ENCODE data around the gene CDH8. TPM values are rescaled to one million over a fixed set of nuclear protein-coding genes. Genes with fewer than 3 reads are reported as not detected.

The CDH8 gene, protein sequence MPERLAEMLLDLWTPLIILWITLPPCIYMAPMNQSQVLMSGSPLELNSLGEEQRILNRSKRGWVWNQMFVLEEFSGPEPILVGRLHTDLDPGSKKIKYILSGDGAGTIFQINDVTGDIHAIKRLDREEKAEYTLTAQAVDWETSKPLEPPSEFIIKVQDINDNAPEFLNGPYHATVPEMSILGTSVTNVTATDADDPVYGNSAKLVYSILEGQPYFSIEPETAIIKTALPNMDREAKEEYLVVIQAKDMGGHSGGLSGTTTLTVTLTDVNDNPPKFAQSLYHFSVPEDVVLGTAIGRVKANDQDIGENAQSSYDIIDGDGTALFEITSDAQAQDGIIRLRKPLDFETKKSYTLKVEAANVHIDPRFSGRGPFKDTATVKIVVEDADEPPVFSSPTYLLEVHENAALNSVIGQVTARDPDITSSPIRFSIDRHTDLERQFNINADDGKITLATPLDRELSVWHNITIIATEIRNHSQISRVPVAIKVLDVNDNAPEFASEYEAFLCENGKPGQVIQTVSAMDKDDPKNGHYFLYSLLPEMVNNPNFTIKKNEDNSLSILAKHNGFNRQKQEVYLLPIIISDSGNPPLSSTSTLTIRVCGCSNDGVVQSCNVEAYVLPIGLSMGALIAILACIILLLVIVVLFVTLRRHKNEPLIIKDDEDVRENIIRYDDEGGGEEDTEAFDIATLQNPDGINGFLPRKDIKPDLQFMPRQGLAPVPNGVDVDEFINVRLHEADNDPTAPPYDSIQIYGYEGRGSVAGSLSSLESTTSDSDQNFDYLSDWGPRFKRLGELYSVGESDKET
- under 1 TPM; 0.13 to 0.57 (median 0.24) TPM for total RNA-seq

DNA sequence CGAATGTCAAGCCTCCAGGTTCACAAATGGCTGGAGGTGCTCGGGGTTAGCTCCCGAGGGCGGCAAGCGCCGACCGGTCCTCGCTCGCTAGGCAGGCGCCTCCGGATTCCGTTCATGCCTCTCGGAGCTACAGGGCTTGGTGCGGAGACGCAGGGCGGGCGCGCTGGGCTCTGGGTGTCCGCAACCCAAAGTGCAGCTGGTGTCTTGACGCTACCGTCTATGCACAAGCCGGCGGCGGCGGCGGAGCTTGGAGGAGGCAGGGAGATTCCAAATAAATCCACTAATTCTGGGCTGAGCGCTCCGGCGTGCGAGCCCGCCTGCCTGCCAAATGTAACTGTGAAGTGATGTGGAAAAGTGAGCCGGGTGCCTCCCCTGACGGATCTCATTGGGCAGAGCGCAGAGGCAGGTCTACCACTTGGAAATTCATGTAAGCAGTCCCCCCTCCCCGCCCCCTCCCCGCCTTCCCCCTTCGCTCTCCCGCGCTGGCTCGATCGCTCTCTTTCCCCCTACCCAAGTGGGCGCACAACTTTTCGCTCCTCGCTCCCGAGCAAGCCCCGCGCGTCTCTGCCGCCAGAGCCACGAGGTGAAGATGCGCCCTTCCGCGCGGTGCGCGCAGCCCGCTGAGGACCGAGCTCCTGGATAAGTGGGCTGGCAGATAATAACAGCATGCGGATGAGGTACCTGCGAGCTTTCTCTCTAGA is at the start of gene CDH8:
Gene CDH8 (minus strand): TSS at position 338 of the 701 bp plus-strand sequence. CDS start 15,035 bp downstream, outside the sequence.
- WGBS, 2 donors, result 1 to 2% methylated on average over 39 to 41 of the region's 60 CpGs

DNA sequence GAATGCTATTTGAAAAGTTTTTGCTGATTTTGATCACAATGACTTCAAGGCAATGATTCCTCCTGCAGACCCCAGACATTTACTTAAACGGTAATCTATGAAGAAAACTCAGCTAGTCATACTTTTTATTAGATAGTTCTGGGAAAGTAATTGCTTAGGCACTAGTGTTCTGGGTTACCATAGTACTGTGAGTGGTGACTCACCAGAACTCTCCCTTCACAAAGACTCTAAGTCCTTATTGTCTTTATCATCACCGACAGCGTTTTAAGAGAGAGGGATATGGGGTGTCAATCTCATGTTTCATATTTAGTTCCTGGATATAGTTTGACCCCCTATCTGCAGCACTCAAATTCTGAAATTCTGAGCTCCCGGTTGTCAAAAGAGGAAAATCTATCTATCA is 43.0 kb upstream of the CDH8 start:
- no peak overlapping the region for H3K4me3 ChIP-seq (ENCODE audit: low read depth, poor library complexity, severe bottlenecking)
- DNase-seq (ENCODE audit: low spot score in 2 of 2), result no peak
- WGBS, 2 donors, result 82 to 83% methylated on average over 4 of the region's 4 CpGs
- intact Hi-C loops (cut with DNase I; ENCODE audit: low total_unique reads), result no loop called here
- no peak for TF ChIP-seq POLR2A (IDR thresholded peaks at IDR 0.05)
- TF ChIP-seq, protein P1, sequence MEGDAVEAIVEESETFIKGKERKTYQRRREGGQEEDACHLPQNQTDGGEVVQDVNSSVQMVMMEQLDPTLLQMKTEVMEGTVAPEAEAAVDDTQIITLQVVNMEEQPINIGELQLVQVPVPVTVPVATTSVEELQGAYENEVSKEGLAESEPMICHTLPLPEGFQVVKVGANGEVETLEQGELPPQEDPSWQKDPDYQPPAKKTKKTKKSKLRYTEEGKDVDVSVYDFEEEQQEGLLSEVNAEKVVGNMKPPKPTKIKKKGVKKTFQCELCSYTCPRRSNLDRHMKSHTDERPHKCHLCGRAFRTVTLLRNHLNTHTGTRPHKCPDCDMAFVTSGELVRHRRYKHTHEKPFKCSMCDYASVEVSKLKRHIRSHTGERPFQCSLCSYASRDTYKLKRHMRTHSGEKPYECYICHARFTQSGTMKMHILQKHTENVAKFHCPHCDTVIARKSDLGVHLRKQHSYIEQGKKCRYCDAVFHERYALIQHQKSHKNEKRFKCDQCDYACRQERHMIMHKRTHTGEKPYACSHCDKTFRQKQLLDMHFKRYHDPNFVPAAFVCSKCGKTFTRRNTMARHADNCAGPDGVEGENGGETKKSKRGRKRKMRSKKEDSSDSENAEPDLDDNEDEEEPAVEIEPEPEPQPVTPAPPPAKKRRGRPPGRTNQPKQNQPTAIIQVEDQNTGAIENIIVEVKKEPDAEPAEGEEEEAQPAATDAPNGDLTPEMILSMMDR (IDR thresholded peaks at IDR 0.05), result no peak

More for the DNA sequence above, at the start of gene CDH8:
- peak in 1 of 2 donors; percentile 80 for DNase-seq (ENCODE audit: low spot score in 2 of 2)
- H3K4me3 ChIP-seq (ENCODE audit: low read depth, poor library complexity, severe bottlenecking), result no peak within 1 kb of the TSS
- intact Hi-C loops (cut with DNase I; ENCODE audit: low total_unique reads), result no loop called here
- TF ChIP-seq, protein P1 (IDR thresholded peaks at IDR 0.05), result no peak
- TF ChIP-seq POLR2A (IDR thresholded peaks at IDR 0.05), result no peak

DNA sequence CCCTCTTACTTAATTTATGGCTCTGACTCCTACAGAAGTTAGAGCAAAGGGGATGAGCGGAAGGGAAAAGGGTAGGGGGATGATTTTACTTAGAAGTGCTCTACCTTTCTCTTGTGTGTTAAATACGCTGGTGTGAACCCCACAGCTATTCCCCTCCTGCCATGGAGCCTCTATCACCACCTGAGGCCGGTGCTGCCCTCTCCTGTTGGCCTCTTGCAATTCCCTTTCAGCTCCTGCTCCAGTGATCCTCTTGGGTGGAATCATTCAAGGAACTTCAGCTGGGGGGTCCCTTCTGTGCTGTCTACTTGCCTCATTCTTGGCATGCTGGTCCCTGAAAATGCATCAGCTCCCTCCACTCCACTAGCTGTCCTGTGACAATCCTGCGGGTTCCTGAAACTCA is 41.8 kb upstream of the CDH8 start:
- WGBS, 2 donors, result 50 to 59% methylated on average over 4 of the region's 4 CpGs
- H3K4me3 ChIP-seq (ENCODE audit: low read depth, poor library complexity, severe bottlenecking), result no peak overlapping the region
- intact Hi-C loops (cut with DNase I; ENCODE audit: low total_unique reads), result no loop called here
- no peak for DNase-seq (ENCODE audit: low spot score in 2 of 2)
- no peak for TF ChIP-seq POLR2A (IDR thresholded peaks at IDR 0.05)
- TF ChIP-seq, protein P1 (IDR thresholded peaks at IDR 0.05), result no peak

GRCh38 chr16:62076886-62077285 is 40.6 kb upstream of the CDH8 start:
- no peak overlapping the region for H3K4me3 ChIP-seq (ENCODE audit: low read depth, poor library complexity, severe bottlenecking)
- no peak for DNase-seq (ENCODE audit: low spot score in 2 of 2)
- intact Hi-C loops (cut with DNase I; ENCODE audit: low total_unique reads), result no loop called here
- TF ChIP-seq POLR2A (IDR thresholded peaks at IDR 0.05), result no peak
- TF ChIP-seq, protein P1 (IDR thresholded peaks at IDR 0.05), result no peak
- 87 to 88% methylated on average over 3 of the region's 3 CpGs for WGBS, 2 donors

- intact Hi-C loops (cut with DNase I; ENCODE audit: low total_unique reads), result no loop called here
- WGBS, 2 donors, result 94 to 100% methylated on average over 1 of the region's 1 CpG
- no peak for TF ChIP-seq POLR2A (IDR thresholded peaks at IDR 0.05)
- TF ChIP-seq, protein P1 (IDR thresholded peaks at IDR 0.05), result no peak
- no peak overlapping the region for H3K4me3 ChIP-seq (ENCODE audit: low read depth, poor library complexity, severe bottlenecking)
- DNase-seq (ENCODE audit: low spot score in 2 of 2), result no peak
These were observed 32.5 kb upstream of the CDH8 start for GRCh38 chr16:62068747-62069146.
